PC-9 (cell line): ENCODE data around the gene COL8A2. TPM values are rescaled to one million over a fixed set of nuclear protein-coding genes. Genes with fewer than 3 reads are reported as not detected.

Experiments used
- BruUV-seq: library from RNA; stranded (reverse); fragments of 400-500 nt; replicated peaks from 2 replicates; lab custom pipeline; 2021; lab: Mats Ljungman, UMichigan
- CTCF ChIA-PET: fragments of 300-600 bp; sonication (Branson Sonifier 250); formaldehyde crosslinking; loops from one replicate; lab custom pipeline; 2022; ENCODE audit warnings: antibody characterized with exemption; lab: Charles Lee
- POLR2A ChIA-PET: fragments of 300-600 bp; sonication (Branson Sonifier 250); formaldehyde crosslinking; loops from one replicate; lab custom pipeline; 2022; ENCODE audit warnings: antibody characterized with exemption; ENCODE audit not compliant: unreplicated experiment; lab: Charles Lee
- DNase-seq, 2 experiments: peaks; one replicate each; pipeline versions ENCODE4 v3.0.0 to v3.0.0-alpha.2; 2015 to 2022; ENCODE audit warnings: mixed read lengths in 1 of 2
- H2AFZ ChIP-seq: fragments of 200-600 bp; sonication (generic); 2 replicates; pipeline ENCODE4 v1.8.1; 2017; ENCODE audit warnings: antibody characterized with exemption
- H3F3A ChIP-seq: fragments of 200-600 bp; sonication (generic); 2 replicates; pipeline ENCODE4 v1.8.1; 2017; ENCODE audit warnings: antibody characterized with exemption, mild to moderate bottlenecking, low read depth; ENCODE audit not compliant: insufficient read depth
- H3K27ac ChIP-seq: fragments of 200-600 bp; sonication (generic); 2 replicates; pipeline ENCODE4 v1.6.1; 2016; ENCODE audit warnings: mixed run types
- H3K27me3 ChIP-seq: fragments of 200-600 bp; sonication (generic); 2 replicates; pipeline ENCODE4 v1.6.1; 2016; ENCODE audit warnings: low read depth, mixed run types; ENCODE audit not compliant: insufficient read depth
- H3K36me3 ChIP-seq: fragments of 200-600 bp; sonication (generic); 2 replicates; pipeline ENCODE4 v1.6.1; 2016; ENCODE audit warnings: low read depth, mixed run types
- H3K4me1 ChIP-seq: fragments of 200-600 bp; sonication (generic); replicated peaks from 2 replicates; pipeline ENCODE4 v1.6.1; 2016; ENCODE audit warnings: mixed run types; ENCODE audit not compliant: insufficient read depth
- H3K4me2 ChIP-seq: fragments of 200-600 bp; sonication (generic); 2 replicates; pipeline ENCODE4 v1.6.1; 2017; ENCODE audit warnings: mixed run types
- H3K4me3 ChIP-seq: fragments of 200-600 bp; sonication (generic); 2 replicates; pipeline ENCODE4 v1.6.1; 2016; ENCODE audit warnings: mixed run types
- H3K79me2 ChIP-seq: fragments of 200-600 bp; sonication (generic); 2 replicates; pipeline ENCODE4 v1.6.1; 2017; ENCODE audit warnings: low read depth, mixed run types
- H3K9me2 ChIP-seq: fragments of 200-600 bp; sonication (generic); 2 replicates; pipeline ENCODE4 v1.8.1; 2017; ENCODE audit warnings: mild to moderate bottlenecking; ENCODE audit not compliant: insufficient read depth
- H3K9me3 ChIP-seq: fragments of 200-600 bp; sonication (generic); 2 replicates; pipeline ENCODE4 v1.8.1; 2016; ENCODE audit warnings: low read depth; ENCODE audit not compliant: insufficient read depth
- H4K20me1 ChIP-seq: fragments of 200-600 bp; sonication (generic); 2 replicates; pipeline ENCODE4 v1.8.1; 2017; ENCODE audit not compliant: insufficient read depth
- EZH2 ChIP-seq: fragments of 200-600 bp; sonication (generic); IDR thresholded peaks from 2 replicates; pipeline ENCODE4 v1.8.0; 2017; ENCODE audit warnings: antibody characterized with exemption, low read depth
- intact Hi-C: fragments of 100-400 bp; cut with micrococcal nuclease; formaldehyde crosslinking; loops from one replicate; pipeline ENCODE4 v1.10.0; 2022; ENCODE audit not compliant: unreplicated experiment
- total RNA-seq: library from RNA; stranded (reverse); gene quantifications from 2 replicates; pipeline ENCODE4 v1.2.3, GENCODE V29; 2021
- TF ChIP-seq, protein P1 (sequence below): fragments of 200-600 bp; sonication (generic); conservative IDR thresholded peaks from 2 replicates; pipeline ENCODE4 v1.6.1; 2017; ENCODE audit warnings: mixed run types, antibody characterized with exemption, mild to moderate bottlenecking, moderate library complexity

COL8A2 gene
- total RNA-seq, 1 experiment from 2014 or later = 0.20 TPM

GRCh38 chr1:36098650-36099365, 26.2 kb downstream of the COL8A2 start:
- DNase-seq = no peak
- no TSS peak for BruUV-seq
- Histone ChIP-seq H3K9me2 (no peaks in the 10 kb centered on the region), H4K20me1 (peaks cover 7% of the 10 kb centered on the region), H3K4me2 (no peak overlapping the region), H3K4me3 (no peak overlapping the region), H3K4me1 (peaks cover 4% of the 10 kb centered on the region; the same call in 1 of the 2 replicates), H3F3A (peaks cover 18% of the 10 kb centered on the region; the same call in 1 of the 2 replicates), H3K36me3 (peaks cover 10% of the 10 kb centered on the region; the same call in 1 of the 2 replicates), H3K79me2 (no peaks in the 10 kb centered on the region), H2AFZ (no peak overlapping the region), H3K27ac (no peak overlapping the region), H3K27me3 (no peaks in the 10 kb centered on the region), H3K9me3 (no peaks in the 10 kb centered on the region)
- intact Hi-C loops = loop anchor here (1.0 to 2.0 kb wide), 3 partner anchors 186 to 321 kb away; no protein-coding TSS in a partner anchor
- CTCF ChIA-PET = interaction anchor here (0.6 to 0.7 kb wide), 2 partner anchors 38 to 278 kb away, joined by 3 to 17 read pairs; no protein-coding TSS in a partner anchor
- TF ChIP-seq, protein P1, sequence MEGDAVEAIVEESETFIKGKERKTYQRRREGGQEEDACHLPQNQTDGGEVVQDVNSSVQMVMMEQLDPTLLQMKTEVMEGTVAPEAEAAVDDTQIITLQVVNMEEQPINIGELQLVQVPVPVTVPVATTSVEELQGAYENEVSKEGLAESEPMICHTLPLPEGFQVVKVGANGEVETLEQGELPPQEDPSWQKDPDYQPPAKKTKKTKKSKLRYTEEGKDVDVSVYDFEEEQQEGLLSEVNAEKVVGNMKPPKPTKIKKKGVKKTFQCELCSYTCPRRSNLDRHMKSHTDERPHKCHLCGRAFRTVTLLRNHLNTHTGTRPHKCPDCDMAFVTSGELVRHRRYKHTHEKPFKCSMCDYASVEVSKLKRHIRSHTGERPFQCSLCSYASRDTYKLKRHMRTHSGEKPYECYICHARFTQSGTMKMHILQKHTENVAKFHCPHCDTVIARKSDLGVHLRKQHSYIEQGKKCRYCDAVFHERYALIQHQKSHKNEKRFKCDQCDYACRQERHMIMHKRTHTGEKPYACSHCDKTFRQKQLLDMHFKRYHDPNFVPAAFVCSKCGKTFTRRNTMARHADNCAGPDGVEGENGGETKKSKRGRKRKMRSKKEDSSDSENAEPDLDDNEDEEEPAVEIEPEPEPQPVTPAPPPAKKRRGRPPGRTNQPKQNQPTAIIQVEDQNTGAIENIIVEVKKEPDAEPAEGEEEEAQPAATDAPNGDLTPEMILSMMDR = no peak
- TF ChIP-seq EZH2 = no peak
- POLR2A ChIA-PET = no interaction called here

GRCh38 chr1:36097693-36098585, 27.1 kb downstream of the COL8A2 start:
- Histone ChIP-seq H4K20me1 (peaks cover 7% of the 10 kb centered on the region), H3K79me2 (no peaks in the 10 kb centered on the region), H2AFZ (no peak overlapping the region), H3K4me1 (peaks cover 4% of the 10 kb centered on the region; the same call in 1 of the 2 replicates), H3K9me3 (no peaks in the 10 kb centered on the region), H3K9me2 (no peaks in the 10 kb centered on the region), H3K27me3 (no peaks in the 10 kb centered on the region), H3K36me3 (peaks cover 18% of the 10 kb centered on the region), H3K27ac (no peak overlapping the region), H3F3A (peaks cover 21% of the 10 kb centered on the region; the same call in 1 of the 2 replicates), H3K4me3 (no peak overlapping the region), H3K4me2 (no peak overlapping the region)
- no TSS peak for BruUV-seq
- POLR2A ChIA-PET = interaction anchor here (0.6 kb wide), 1 partner anchor 240 kb away, joined by 4 read pairs; no protein-coding TSS in a partner anchor
- no peak for DNase-seq
- intact Hi-C loops = loop anchor here (2.0 kb wide), 1 partner anchor 245 kb away; no protein-coding TSS in a partner anchor
- TF ChIP-seq, protein P1 = no peak
- TF ChIP-seq EZH2 = no peak
- CTCF ChIA-PET = interaction anchor here (0.6 to 1.0 kb wide), 3 partner anchors 36 to 279 kb away, joined by 3 to 17 read pairs (median 4); no protein-coding TSS in a partner anchor
